Epithelial cell of alveolus of lung (primary cell): Measurements from ENCODE around the gene MRPL22. TPM values are rescaled to one million over a fixed set of nuclear protein-coding genes. Genes with fewer than 3 reads are reported as not detected.

Source experiments
- total RNA-seq: library from RNA; depleted of rRNA; stranded (reverse); fragments of >200 nt; gene quantifications from 2 replicates; pipeline ENCODE4 v1.2.1, GENCODE V29; 2015

Gene MRPL22
- total RNA-seq = 39.6 and 50.0 TPM in 2 replicates

DNA sequence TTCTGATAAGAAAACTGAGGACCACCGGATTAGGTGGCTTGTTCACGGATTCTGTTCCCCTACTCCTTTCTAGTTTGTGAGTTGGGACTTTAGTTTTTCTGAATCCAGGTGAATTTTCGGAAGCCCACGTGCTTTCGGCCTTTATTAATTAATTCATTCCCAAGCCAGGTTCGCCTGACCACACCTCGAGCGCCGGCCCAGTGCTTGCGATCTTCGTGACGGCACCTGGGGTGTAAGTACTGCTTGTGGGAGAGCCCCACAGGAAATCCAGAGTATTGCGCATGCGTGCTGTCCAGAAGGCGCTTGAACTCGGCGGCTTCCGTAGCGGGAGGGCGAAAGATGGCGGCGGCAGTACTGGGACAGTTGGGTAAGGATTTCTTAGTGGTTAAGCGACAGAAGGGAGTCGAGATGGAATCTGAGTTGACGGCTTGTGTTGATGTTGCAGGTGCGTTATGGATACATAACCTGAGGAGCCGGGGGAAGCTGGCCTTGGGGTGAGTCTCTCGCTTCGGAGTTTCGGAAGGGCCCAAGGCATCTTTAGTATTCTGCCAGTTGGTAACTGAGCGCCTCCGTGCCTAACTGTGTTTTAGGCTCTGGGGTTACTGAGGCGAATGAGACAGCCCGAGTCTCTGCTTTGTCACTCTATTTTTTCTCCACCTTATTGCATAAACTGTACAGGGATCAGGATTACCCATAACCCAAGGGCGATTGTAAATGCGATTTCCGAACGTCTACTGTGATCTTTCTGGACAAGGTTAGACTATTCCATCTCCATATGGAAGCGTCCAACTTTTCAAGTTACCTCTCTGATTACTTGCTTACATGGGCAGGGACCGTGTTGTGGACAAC lies at the start of gene MRPL22:
Gene MRPL22 (plus strand): TSS at position 302 of the 849 bp plus-strand sequence. CDS start 38 bp downstream, at position 340.

DNA sequence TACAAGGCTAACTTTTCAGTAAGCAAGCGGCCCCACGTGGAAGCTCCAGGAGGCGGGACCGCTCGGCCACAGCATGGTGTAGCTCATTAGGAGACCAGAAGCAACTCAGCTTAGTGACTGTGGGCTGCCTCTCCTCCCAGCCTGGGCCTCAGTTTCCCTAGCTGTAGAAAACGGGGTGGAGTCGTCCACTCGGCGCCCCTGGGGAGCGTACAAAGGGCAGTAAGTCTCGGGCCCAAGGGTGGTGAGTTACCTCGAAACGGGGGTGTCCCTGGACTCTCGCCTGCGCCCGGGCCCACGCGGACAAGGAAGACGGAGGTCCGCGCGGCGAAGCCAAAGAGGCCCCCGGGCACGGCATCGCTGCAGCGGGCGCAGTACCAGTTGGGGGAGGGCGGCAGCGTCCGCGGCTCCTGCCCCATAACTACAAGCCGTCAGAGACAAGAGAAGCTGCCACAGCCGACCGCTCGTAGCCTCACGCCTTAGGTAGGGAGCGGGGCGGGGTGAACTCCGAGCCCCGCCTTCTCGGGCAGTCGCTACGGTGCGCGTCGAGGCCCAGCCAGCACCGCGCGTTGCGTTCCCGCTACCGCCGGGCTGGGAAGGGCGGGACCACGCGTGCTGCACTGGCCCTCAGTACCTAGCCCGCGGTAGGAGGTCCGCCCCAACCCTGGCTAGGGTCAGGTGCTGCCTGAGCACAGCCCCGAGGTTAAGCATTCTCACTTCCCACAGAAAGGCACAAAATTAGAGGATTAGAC lies 3.0 kb upstream of the MRPL22 start, which contains the start of gene GEMIN5:
Gene GEMIN5 (minus strand): TSS at position 494 of the 749 bp plus-strand sequence. CDS start 78 bp downstream, at position 416.

DNA sequence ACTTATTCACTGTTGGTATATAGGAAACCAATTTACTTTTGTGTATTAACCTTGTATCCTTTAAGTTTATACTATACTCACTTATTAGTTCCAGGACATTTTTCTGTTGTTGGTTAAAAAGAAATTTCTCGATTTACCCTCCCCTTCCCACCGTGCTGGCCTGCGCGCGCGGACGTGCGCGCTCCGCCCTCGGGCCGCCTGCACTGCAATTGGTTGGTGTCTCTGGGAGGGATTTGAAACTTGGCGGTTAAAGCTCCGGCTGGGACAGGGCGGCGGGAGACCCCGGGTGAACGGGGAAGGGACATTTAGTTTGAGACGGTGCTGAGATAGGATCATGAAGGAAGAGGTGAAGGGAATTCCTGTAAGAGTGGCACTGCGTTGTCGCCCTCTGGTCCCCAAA lies 72.7 kb downstream of the MRPL22 start, which contains the start of gene KIF4B:
Gene KIF4B (plus strand): TSS at position 230 of the 400 bp plus-strand sequence. CDS start 105 bp downstream, at position 335.

Other genes with a start within 250 kb of the MRPL22 start
- gene LARP1, start 185.7 kb upstream of the MRPL22 start, total RNA-seq = 69.2 and 69.3 TPM in 2 replicates
- 3.6 and 28.8 TPM in 2 replicates for gene FAXDC2, start 90.5 kb upstream of the MRPL22 start, total RNA-seq
- gene CNOT8, start 82.4 kb upstream of the MRPL22 start, total RNA-seq = 53.8 and 68.9 TPM in 2 replicates
- gene GEMIN5, start 2.9 kb upstream of the MRPL22 start, total RNA-seq = 14.3 and 14.6 TPM in 2 replicates
- 0.08 and 0.13 TPM in 2 replicates for gene KIF4B, start 72.7 kb downstream of the MRPL22 start, total RNA-seq